ENCODE results near the gene SF1.

Gene SF1

DNA sequence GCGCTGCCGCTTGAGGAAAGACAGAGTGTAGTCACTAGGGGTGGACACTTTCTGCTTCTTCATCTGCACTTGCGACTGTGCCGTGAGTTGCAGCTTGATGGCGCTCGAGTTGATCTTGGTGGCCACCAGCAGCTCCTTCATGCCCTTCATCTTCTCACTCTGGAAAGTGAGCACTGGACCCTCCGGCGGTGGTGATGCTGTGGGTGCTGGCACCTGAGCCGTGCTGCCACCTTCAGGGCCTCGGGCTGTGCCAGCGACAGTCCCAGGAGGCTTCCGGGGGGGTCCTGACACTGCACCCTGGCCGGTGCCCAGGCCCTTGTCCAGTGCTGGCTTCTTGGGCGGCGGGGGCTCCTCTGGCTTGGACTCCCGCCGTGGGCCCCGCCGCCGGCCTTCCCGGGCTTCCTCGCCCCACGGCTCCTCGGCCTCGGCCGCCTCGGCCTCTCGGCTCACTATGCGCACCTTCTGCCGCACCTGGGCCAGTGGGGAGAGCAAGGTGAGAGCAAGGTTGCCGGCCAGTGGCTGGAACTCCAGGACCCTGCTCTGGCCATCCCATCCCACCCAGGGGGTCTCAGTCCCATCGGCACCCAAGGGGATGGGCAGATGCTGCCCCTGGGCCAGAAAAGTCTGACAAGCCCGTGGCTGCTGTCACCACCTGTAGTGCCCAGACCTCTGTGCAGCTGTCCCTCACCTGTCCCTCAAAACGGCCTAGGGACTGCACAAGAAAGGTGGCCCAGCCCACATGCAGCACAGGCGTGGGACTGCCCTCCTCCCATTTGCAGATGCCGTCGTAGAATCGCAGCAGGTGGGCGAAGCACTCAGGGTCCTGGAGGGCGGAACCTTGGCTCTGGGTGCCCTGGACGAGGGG lies 26.2 kb upstream of the SF1 start:
- peak overlapping the region; percentile 88 for H3K27ac ChIP-seq
- no peak for TF ChIP-seq ZFX (IDR thresholded peaks at IDR 0.05; ENCODE audit: borderline replicate concordance)
- TF ChIP-seq, protein P1, sequence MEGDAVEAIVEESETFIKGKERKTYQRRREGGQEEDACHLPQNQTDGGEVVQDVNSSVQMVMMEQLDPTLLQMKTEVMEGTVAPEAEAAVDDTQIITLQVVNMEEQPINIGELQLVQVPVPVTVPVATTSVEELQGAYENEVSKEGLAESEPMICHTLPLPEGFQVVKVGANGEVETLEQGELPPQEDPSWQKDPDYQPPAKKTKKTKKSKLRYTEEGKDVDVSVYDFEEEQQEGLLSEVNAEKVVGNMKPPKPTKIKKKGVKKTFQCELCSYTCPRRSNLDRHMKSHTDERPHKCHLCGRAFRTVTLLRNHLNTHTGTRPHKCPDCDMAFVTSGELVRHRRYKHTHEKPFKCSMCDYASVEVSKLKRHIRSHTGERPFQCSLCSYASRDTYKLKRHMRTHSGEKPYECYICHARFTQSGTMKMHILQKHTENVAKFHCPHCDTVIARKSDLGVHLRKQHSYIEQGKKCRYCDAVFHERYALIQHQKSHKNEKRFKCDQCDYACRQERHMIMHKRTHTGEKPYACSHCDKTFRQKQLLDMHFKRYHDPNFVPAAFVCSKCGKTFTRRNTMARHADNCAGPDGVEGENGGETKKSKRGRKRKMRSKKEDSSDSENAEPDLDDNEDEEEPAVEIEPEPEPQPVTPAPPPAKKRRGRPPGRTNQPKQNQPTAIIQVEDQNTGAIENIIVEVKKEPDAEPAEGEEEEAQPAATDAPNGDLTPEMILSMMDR (IDR thresholded peaks at IDR 0.05) = peak; percentile 51

DNA sequence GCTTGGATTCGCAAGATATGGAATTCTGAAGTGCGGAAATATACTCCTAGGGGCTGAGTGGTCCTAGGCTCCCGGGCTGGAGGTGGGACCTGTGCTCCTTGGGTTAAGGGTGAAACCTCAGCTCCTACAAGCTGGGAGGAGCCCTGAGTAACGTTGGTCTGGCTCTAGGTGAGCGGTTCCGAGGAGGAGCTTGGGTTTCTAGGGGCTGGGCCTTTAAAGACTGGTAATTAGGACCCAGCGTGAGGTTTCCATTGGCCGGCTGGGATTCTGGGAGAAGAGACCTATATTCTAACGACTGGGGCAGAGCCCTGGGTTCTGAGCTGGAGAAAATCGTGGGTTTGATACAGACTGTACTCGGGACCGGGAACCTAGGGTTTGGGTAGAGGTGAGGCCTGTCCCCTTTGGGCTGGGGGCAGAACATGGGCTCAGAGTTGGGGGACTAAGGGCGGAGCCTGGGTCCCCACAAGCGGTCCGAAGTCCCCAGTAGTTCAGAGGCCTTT lies 25.6 kb upstream of the SF1 start:
- TF ChIP-seq, protein P1 (IDR thresholded peaks at IDR 0.05) = no peak
- TF ChIP-seq ZFX (IDR thresholded peaks at IDR 0.05; ENCODE audit: borderline replicate concordance) = no peak

GRCh38 chr11:64803158-64803845 lies 25.0 kb upstream of the SF1 start, which contains the start of gene MAP4K2:
MAP4K2 (minus strand) TSS chr11:64803214; CDS start chr11:64803149, 65 bp downstream.
- TF ChIP-seq ZFX (IDR thresholded peaks at IDR 0.05; ENCODE audit: borderline replicate concordance) = no peak
- TF ChIP-seq, protein P1 (IDR thresholded peaks at IDR 0.05) = peak; percentile 65
- peak within 1 kb of the TSS; percentile 88 for H3K27ac ChIP-seq

More for the DNA sequence above, 25.6 kb upstream of the SF1 start:
- H3K27ac ChIP-seq = peak overlapping the region; percentile 88

DNA sequence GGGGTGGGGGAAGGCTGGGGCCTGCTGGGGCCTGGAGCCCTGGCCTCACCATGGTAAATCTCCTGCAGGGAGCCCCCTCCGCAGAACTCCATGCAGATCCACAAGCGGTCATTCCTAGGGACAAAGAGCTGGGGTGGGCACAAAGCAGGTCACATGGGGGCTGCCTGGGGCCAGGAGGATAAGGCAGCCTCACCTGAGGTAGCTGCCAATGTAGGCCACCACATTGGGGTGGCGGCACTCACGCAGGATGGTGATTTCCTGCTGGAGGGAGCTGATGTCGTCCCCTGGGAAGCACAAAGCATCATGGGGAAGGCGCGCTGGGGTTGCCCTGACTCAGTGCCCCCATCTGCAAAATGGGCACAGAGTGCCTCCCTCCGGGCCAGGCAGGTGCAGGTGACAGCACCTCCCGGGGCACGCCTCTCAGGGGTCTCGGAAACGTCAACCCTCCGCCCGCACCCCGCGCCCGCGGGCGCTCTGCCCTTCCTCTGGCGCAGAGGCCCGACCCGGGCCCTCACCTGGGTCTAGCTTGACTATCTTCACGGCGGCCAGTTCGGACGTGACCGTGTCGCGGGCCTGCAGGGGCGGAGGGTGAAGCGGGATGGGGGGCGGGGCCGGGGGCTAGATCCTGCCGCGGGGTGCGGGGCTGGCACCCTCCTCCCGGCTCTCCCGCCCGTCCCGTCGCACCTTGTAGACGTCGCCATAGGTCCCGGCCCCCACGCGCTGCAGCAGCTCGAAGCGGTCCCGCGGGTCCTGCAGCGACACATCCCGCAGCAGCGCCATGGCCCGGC lies 24.2 kb upstream of the SF1 start:
- peak overlapping the region; percentile 88 for H3K27ac ChIP-seq
- no peak for TF ChIP-seq ZFX (IDR thresholded peaks at IDR 0.05; ENCODE audit: borderline replicate concordance)
- TF ChIP-seq, protein P1 (IDR thresholded peaks at IDR 0.05) = no peak

- H3K27ac ChIP-seq = peak overlapping the region; percentile 88
Measured at GRCh38 chr11:64801561-64802369, 23.4 kb upstream of the SF1 start.

GRCh38 chr11:64801158-64801464 lies 22.8 kb upstream of the SF1 start:
- TF ChIP-seq, protein P1 (IDR thresholded peaks at IDR 0.05) = no peak
- TF ChIP-seq ZFX (IDR thresholded peaks at IDR 0.05; ENCODE audit: borderline replicate concordance) = no peak

More at GRCh38 chr11:64801561-64802369, 23.4 kb upstream of the SF1 start:
- TF ChIP-seq ZFX (IDR thresholded peaks at IDR 0.05; ENCODE audit: borderline replicate concordance) = no peak
- TF ChIP-seq, protein P1 (IDR thresholded peaks at IDR 0.05) = no peak

More at GRCh38 chr11:64801158-64801464, 22.8 kb upstream of the SF1 start:
- H3K27ac ChIP-seq = 0 out of 2 replicates have a peak overlapping the region, but pooled peaks have one; percentile 88

Data from 22Rv1 (cell line).